HTR-8/SVneo (cell line): ENCODE data around the gene TSPAN9.

Experiments
- DNase-seq: peaks from one replicate; pipeline ENCODE4 v3.0.0; 2011; ENCODE audit warnings: low spot score, mixed read lengths; ENCODE audit not compliant: insufficient read length
- FAIRE-seq: peaks from 2 replicates; lab custom pipeline; 2011; peaks lifted over from hg19 to GRCh38; lab: Jason Lieb, UNC

Gene TSPAN9

GRCh38 chr12:3279832-3280231, 202.7 kb downstream of the TSPAN9 start:
- DNase-seq (no peak), FAIRE-seq (peak; percentile 26)

GRCh38 chr12:3280967-3281366, 203.8 kb downstream of the TSPAN9 start:
- no peak for FAIRE-seq
- DNase-seq: no peak

GRCh38 chr12:3281588-3282383, 204.6 kb downstream of the TSPAN9 start:
- DNase-seq: no peak
- no peak for FAIRE-seq

- no peak for FAIRE-seq
These were observed 205.1 kb downstream of the TSPAN9 start for GRCh38 chr12:3282384-3282670.

GRCh38 chr12:3283137-3283680, 206.0 kb downstream of the TSPAN9 start:
- FAIRE-seq (no peak), DNase-seq (no peak)

More at GRCh38 chr12:3282384-3282670, 205.1 kb downstream of the TSPAN9 start:
- DNase-seq: no peak

GRCh38 chr12:3284405-3284804, 207.2 kb downstream of the TSPAN9 start:
- DNase-seq (no peak), FAIRE-seq (no peak)

- FAIRE-seq (no peak), DNase-seq (no peak)
These were observed 208.4 kb downstream of the TSPAN9 start for GRCh38 chr12:3285570-3285969.

GRCh38 chr12:3288690-3289089, 211.5 kb downstream of the TSPAN9 start:
- FAIRE-seq (no peak), DNase-seq (no peak)

- no peak for DNase-seq
- FAIRE-seq: no peak
These were observed 212.5 kb downstream of the TSPAN9 start for GRCh38 chr12:3289702-3290101.

- FAIRE-seq: no peak
- no peak for DNase-seq
These were observed 214.8 kb downstream of the TSPAN9 start for GRCh38 chr12:3291939-3292338.

- FAIRE-seq: peak; percentile 23
- no peak for DNase-seq
These were observed 215.7 kb downstream of the TSPAN9 start for GRCh38 chr12:3292677-3293412.

GRCh38 chr12:3293446-3294161, 216.4 kb downstream of the TSPAN9 start:
- FAIRE-seq: peak; percentile 13

GRCh38 chr12:3294481-3294911, 217.3 kb downstream of the TSPAN9 start:
- no peak for FAIRE-seq
- DNase-seq: no peak

More at GRCh38 chr12:3293446-3294161, 216.4 kb downstream of the TSPAN9 start:
- DNase-seq: no peak

GRCh38 chr12:3295225-3295624, 218.0 kb downstream of the TSPAN9 start:
- FAIRE-seq (no peak), DNase-seq (no peak)

GRCh38 chr12:3295646-3296408, 218.6 kb downstream of the TSPAN9 start:
- no peak for FAIRE-seq
- no peak for DNase-seq

- DNase-seq (no peak), FAIRE-seq (no peak)
These were observed 219.2 kb downstream of the TSPAN9 start for GRCh38 chr12:3296409-3296701.

- FAIRE-seq: no peak
- no peak for DNase-seq
These were observed 221.4 kb downstream of the TSPAN9 start for GRCh38 chr12:3298603-3299002.

- FAIRE-seq (peak; percentile 94), DNase-seq (peak; percentile 92)
These were observed 223.0 kb downstream of the TSPAN9 start for GRCh38 chr12:3299929-3300832.

- DNase-seq: no peak
- peak; percentile 26 for FAIRE-seq
These were observed 223.7 kb downstream of the TSPAN9 start for GRCh38 chr12:3300833-3301401.
